ENCODE results near the gene DIP2C.

DIP2C gene

GRCh38 chr10:565676-566075 is 123.8 kb downstream of the DIP2C start:
- DNase-seq, result no peak

- DNase-seq, result no peak
Measured at GRCh38 chr10:565146-565545, 124.3 kb downstream of the DIP2C start.

- DNase-seq, result no peak
Measured at GRCh38 chr10:563827-564226, 125.6 kb downstream of the DIP2C start.

- DNase-seq, result no peak
Measured at GRCh38 chr10:562142-562541, 127.3 kb downstream of the DIP2C start.

GRCh38 chr10:561721-562120 is 127.7 kb downstream of the DIP2C start:
- DNase-seq, result no peak

GRCh38 chr10:560314-560992 is 129.0 kb downstream of the DIP2C start:
- DNase-seq, result no peak

GRCh38 chr10:559767-560047 is 129.8 kb downstream of the DIP2C start:
- DNase-seq, result no peak

- no peak for DNase-seq
Measured at GRCh38 chr10:558891-559766, 130.3 kb downstream of the DIP2C start.

GRCh38 chr10:558364-558763 is 131.1 kb downstream of the DIP2C start:
- no peak for DNase-seq

GRCh38 chr10:557792-558328 is 131.6 kb downstream of the DIP2C start:
- DNase-seq, result no peak

- DNase-seq, result no peak
Measured at GRCh38 chr10:556971-557637, 132.4 kb downstream of the DIP2C start.

GRCh38 chr10:555682-556350 is 133.7 kb downstream of the DIP2C start:
- no peak for DNase-seq

- DNase-seq, result no peak
Measured at GRCh38 chr10:555281-555680, 134.2 kb downstream of the DIP2C start.

GRCh38 chr10:554182-554848 is 135.2 kb downstream of the DIP2C start:
- DNase-seq, result no peak

- no peak for DNase-seq
Measured at GRCh38 chr10:553233-553632, 136.2 kb downstream of the DIP2C start.

- DNase-seq, result no peak
Measured at GRCh38 chr10:552679-553078, 136.8 kb downstream of the DIP2C start.

- DNase-seq, result no peak
Measured at GRCh38 chr10:551373-552252, 137.9 kb downstream of the DIP2C start.

GRCh38 chr10:550665-551372 is 138.6 kb downstream of the DIP2C start:
- no peak for DNase-seq

GRCh38 chr10:549391-549790 is 140.1 kb downstream of the DIP2C start:
- DNase-seq, result no peak

- DNase-seq, result no peak
Measured at GRCh38 chr10:548238-548901, 141.1 kb downstream of the DIP2C start.

Measured in stimulated activated CD4-positive, alpha-beta T cell treated with anti-CD3 and anti-CD28 coated beads, Interleukin-12 subunit alpha, Interleukin-12 subunit beta, amount 100 ng/mL, for 4 hours (primary cell).